GM12873 (cell line): ENCODE data around the gene RPL36A.

ENCODE experiments used
- CTCF ChIP-seq: IDR thresholded peaks from 2 replicates; pipeline ENCODE4 v1.5.1; 2012; ENCODE audit warnings: low read depth, mild to moderate bottlenecking, moderate library complexity, low read length, control low read depth; ENCODE audit not compliant: insufficient read depth; ENCODE audit errors: missing control alignments

The RPL36A gene

GRCh38 chrX:101407748-101408531 is 17.1 kb downstream of the RPL36A start, which contains the start of the genes GLA and HNRNPH2:
GLA (minus strand) TSS chrX:101407925; CDS start chrX:101407903, 22 bp downstream.
HNRNPH2 (plus strand) TSS chrX:101408222; CDS start chrX:101411989, 3,767 bp downstream.
- no peak for TF ChIP-seq CTCF

- no peak for TF ChIP-seq CTCF
These were observed 17.7 kb downstream of the RPL36A start for GRCh38 chrX:101408532-101408841.

GRCh38 chrX:101409043-101409442 is 18.2 kb downstream of the RPL36A start:
- no peak for TF ChIP-seq CTCF

- TF ChIP-seq CTCF = no peak
These were observed 19.6 kb downstream of the RPL36A start for GRCh38 chrX:101410461-101410860.

GRCh38 chrX:101411984-101412383 is 21.2 kb downstream of the RPL36A start:
- TF ChIP-seq CTCF = no peak

- TF ChIP-seq CTCF = peak; percentile 82
These were observed 24.7 kb downstream of the RPL36A start for GRCh38 chrX:101415180-101416145.

GRCh38 chrX:101416691-101417090 is 25.9 kb downstream of the RPL36A start:
- no peak for TF ChIP-seq CTCF
